ENCODE data around the gene TMC1.

DNA sequence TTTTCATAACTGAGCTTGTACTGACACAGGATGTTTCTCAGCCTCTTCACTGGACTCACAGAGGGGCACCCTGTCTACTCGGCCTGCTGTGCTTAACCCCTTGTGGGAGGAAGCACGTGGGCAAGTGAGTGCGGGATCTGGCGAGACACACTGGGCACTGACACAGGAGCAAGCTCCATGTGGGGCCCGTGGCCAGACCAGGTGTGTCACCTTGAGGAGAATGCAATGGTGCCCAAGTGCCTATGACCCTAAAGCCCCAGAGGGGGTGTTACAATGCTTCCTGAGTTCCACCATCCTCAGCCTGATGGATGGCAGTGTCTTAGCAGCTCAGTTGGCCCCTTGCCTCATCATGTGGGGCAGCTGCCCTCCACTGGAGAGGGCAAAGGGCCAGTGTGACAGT lies 302.6 kb downstream of the TMC1 start:
- TF ChIP-seq PATZ1 (CRISPR knock-in tag; IDR thresholded peaks at IDR 0.05; ENCODE audit: borderline replicate concordance) (no peak), ESRRG (CRISPR knock-in tag; IDR thresholded peaks at IDR 0.05) (no peak), ZFP30 (CRISPR knock-in tag; IDR thresholded peaks at IDR 0.05) (no peak)

All from SK-N-SH treated with all-trans-retinoic acid at 6 μM for 48 hours (cell line).